SK-N-SH treated with all-trans-retinoic acid at 6 μM for 48 hours (cell line): Measurements from ENCODE around the gene NHSL2.

Experiments
- ATAC-seq: fragments of 200-7000 bp; cut with Tn5 transposase; 3 replicates; pipeline ENCODE4 v1.9.1; 2020; ENCODE audit warnings: mild to moderate bottlenecking, moderate library complexity
- ARNTL ChIP-seq: fragments of 450-650 bp; formaldehyde crosslinking; IDR thresholded peaks from 2 replicates; pipeline ENCODE4 v1.5.0; 2020; ENCODE audit warnings: low read depth, mild to moderate bottlenecking, moderate library complexity, borderline replicate concordance
- BACH2 ChIP-seq: fragments of 250-450 bp; sonication (Bioruptor Pico); IDR thresholded peaks from 2 replicates; pipeline ENCODE4 v1.9.0; 2021; ENCODE audit warnings: mild to moderate bottlenecking, borderline replicate concordance
- CREB5 ChIP-seq: fragments of 250-450 bp; sonication (Bioruptor Pico); IDR thresholded peaks from 2 replicates; pipeline ENCODE4 v1.5.1; 2020; ENCODE audit warnings: low read depth, mild to moderate bottlenecking, moderate library complexity
- CSDC2 ChIP-seq: fragments of 250-450 bp; sonication (Bioruptor Pico); IDR thresholded peaks from 2 replicates; pipeline ENCODE4 v1.5.0; 2020; ENCODE audit warnings: mild to moderate bottlenecking, moderate library complexity
- CSRNP3 ChIP-seq: fragments of 250-450 bp; sonication (Bioruptor Pico); IDR thresholded peaks from 2 replicates; pipeline ENCODE4 v1.5.1; 2021; ENCODE audit warnings: mild to moderate bottlenecking, moderate library complexity
- ESRRG ChIP-seq: fragments of 250-450 bp; sonication (Bioruptor Pico); IDR thresholded peaks from 2 replicates; pipeline ENCODE4 v1.6.1; 2021; ENCODE audit warnings: mild to moderate bottlenecking
- GLIS3 ChIP-seq: fragments of 250-450 bp; sonication (Bioruptor Pico); IDR thresholded peaks from 2 replicates; pipeline ENCODE4 v1.5.0; 2020; ENCODE audit warnings: mild to moderate bottlenecking, moderate library complexity
- PATZ1 ChIP-seq: fragments of 250-450 bp; sonication (Bioruptor Pico); IDR thresholded peaks from 2 replicates; pipeline ENCODE4 v1.8.0; 2020; ENCODE audit warnings: mild to moderate bottlenecking, moderate library complexity, borderline replicate concordance
- POU6F1 ChIP-seq: fragments of 250-450 bp; sonication (Bioruptor Pico); IDR thresholded peaks from 2 replicates; pipeline ENCODE4 v1.8.0; 2021; ENCODE audit warnings: low read depth, mild to moderate bottlenecking, moderate library complexity, borderline replicate concordance
- PPARA ChIP-seq: fragments of 250-450 bp; sonication (Bioruptor Pico); IDR thresholded peaks from 2 replicates; pipeline ENCODE4 v1.5.0; 2020; ENCODE audit warnings: mild to moderate bottlenecking, borderline replicate concordance
- RARB ChIP-seq: fragments of 250-450 bp; sonication (Bioruptor Pico); IDR thresholded peaks from 2 replicates; pipeline ENCODE4 v1.8.0; 2021; ENCODE audit warnings: mild to moderate bottlenecking, moderate library complexity
- SNAI2 ChIP-seq: fragments of 250-450 bp; sonication (Bioruptor Pico); IDR thresholded peaks from 2 replicates; pipeline ENCODE4 v1.5.0; 2020; ENCODE audit warnings: mild to moderate bottlenecking, moderate library complexity
- TCF4 ChIP-seq: fragments of 250-450 bp; sonication (Bioruptor Pico); IDR thresholded peaks from 2 replicates; pipeline ENCODE4 v1.8.0; 2021; ENCODE audit warnings: mild to moderate bottlenecking, moderate library complexity, borderline replicate concordance
- TOX ChIP-seq: fragments of 250-450 bp; sonication (Bioruptor Pico); IDR thresholded peaks from 2 replicates; pipeline ENCODE4 v1.8.0; 2021; ENCODE audit warnings: mild to moderate bottlenecking, moderate library complexity, borderline replicate concordance
- TSHZ2 ChIP-seq: fragments of 250-450 bp; sonication (Bioruptor Pico); IDR thresholded peaks from 2 replicates; pipeline ENCODE4 v1.5.0; 2020; ENCODE audit warnings: mild to moderate bottlenecking, moderate library complexity
- ZC3H10 ChIP-seq: fragments of 250-450 bp; sonication (Bioruptor Pico); IDR thresholded peaks from 2 replicates; pipeline ENCODE4 v1.5.1; 2021; ENCODE audit warnings: mild to moderate bottlenecking, moderate library complexity
- ZFP30 ChIP-seq: fragments of 450-650 bp; formaldehyde crosslinking; IDR thresholded peaks from 2 replicates; pipeline ENCODE4 v1.5.0; 2022; ENCODE audit warnings: mild to moderate bottlenecking, moderate library complexity
- ZNF565 ChIP-seq: fragments of 450-650 bp; formaldehyde crosslinking; conservative IDR thresholded peaks from 2 replicates; pipeline ENCODE4 v1.5.0; 2020; ENCODE audit warnings: low read depth, mild to moderate bottlenecking, moderate library complexity
- ZNF8 ChIP-seq: fragments of 450-650 bp; formaldehyde crosslinking; IDR thresholded peaks from 2 replicates; pipeline ENCODE4 v1.5.0; 2020; ENCODE audit warnings: mild to moderate bottlenecking, moderate library complexity

NHSL2 gene

GRCh38 chrX:72009731-72010130 lies 99.1 kb downstream of the NHSL2 start:
- TF ChIP-seq POU6F1 (no peak), TSHZ2 (CRISPR knock-in tag) (no peak), CREB5 (no peak), ZC3H10 (no peak), SNAI2 (CRISPR knock-in tag) (no peak), ZFP30 (CRISPR knock-in tag) (no peak), PATZ1 (CRISPR knock-in tag) (no peak), TCF4 (CRISPR knock-in tag) (no peak), RARB (CRISPR knock-in tag) (no peak), ARNTL (CRISPR knock-in tag) (no peak), GLIS3 (no peak), ZNF565 (CRISPR knock-in tag) (no peak), ZNF8 (CRISPR knock-in tag) (no peak)
- no peak for ATAC-seq

- TF ChIP-seq RARB (CRISPR knock-in tag) (no peak), PATZ1 (CRISPR knock-in tag) (no peak), CSRNP3 (no peak), ESRRG (no peak), PPARA (CRISPR knock-in tag) (no peak), BACH2 (CRISPR knock-in tag) (no peak), CREB5 (no peak), TOX (no peak), GLIS3 (no peak), POU6F1 (no peak), ARNTL (CRISPR knock-in tag) (no peak), CSDC2 (CRISPR knock-in tag) (no peak)
- ATAC-seq, result no peak
Observed at GRCh38 chrX:72011734-72012133, 101.1 kb downstream of the NHSL2 start.
